Fibroblast of lung (primary cell): ENCODE measurements around the gene ZNF831. TPM values are rescaled to one million over a fixed set of nuclear protein-coding genes. Genes with fewer than 3 reads are reported as not detected.

Experiments
- DNase-seq, 2 donors: peaks; one replicate each; pipeline versions ENCODE4 v3.0.0 to v3.0.0-alpha.2; 2010; ENCODE audit warnings: low read depth in 2 of 2
- H2AFZ ChIP-seq: 2 replicates; pipeline ENCODE4 v1.5.1; 2012; ENCODE audit warnings: low read length, control low read depth, inconsistent platforms
- H3K27ac ChIP-seq: 2 replicates; pipeline ENCODE4 v1.5.1; 2011; ENCODE audit warnings: low read length, control low read depth; ENCODE audit not compliant: insufficient read depth
- H3K27me3 ChIP-seq: 2 replicates; pipeline ENCODE4 v1.5.1; 2011; ENCODE audit warnings: mild to moderate bottlenecking, low read length; ENCODE audit not compliant: control insufficient read depth, insufficient read depth
- H3K36me3 ChIP-seq: 2 replicates; pipeline ENCODE4 v1.5.1; 2011; ENCODE audit warnings: low read length; ENCODE audit not compliant: control insufficient read depth, insufficient read depth
- H3K4me1 ChIP-seq: 2 replicates; pipeline ENCODE4 v1.5.1; 2011; ENCODE audit warnings: low read length; ENCODE audit not compliant: control insufficient read depth, insufficient read depth; ENCODE audit errors: extremely low read depth
- H3K4me2 ChIP-seq: 2 replicates; pipeline ENCODE4 v1.5.1; 2011; ENCODE audit warnings: low read length, control low read depth; ENCODE audit not compliant: insufficient read depth; ENCODE audit errors: extremely low read depth
- H3K4me3 ChIP-seq, 4 experiments: fragments of 200-600 bp in 1 of 4; sonication (generic) in 1 of 4; replicated peaks in 1 of 4; 2 replicates each; pipeline ENCODE4 v1.5.1; 2011 to 2016; ENCODE audit warnings: low read length in 4 of 4, low read depth in 3 of 4, mild to moderate bottlenecking in 3 of 4, control low read depth in 2 of 4, inconsistent platforms in 1 of 4, mixed read lengths in 1 of 4; ENCODE audit not compliant: insufficient read depth in 1 of 4; ENCODE audit errors: control extremely low read depth in 1 of 4
- H3K79me2 ChIP-seq: 2 replicates; pipeline ENCODE4 v1.5.1; 2012; ENCODE audit warnings: mild to moderate bottlenecking, low read length, inconsistent platforms; ENCODE audit not compliant: control insufficient read depth, insufficient read depth
- H3K9ac ChIP-seq: 2 replicates; pipeline ENCODE4 v1.5.1; 2011; ENCODE audit warnings: mild to moderate bottlenecking, low read length, control low read depth; ENCODE audit not compliant: insufficient read depth
- H3K9me3 ChIP-seq: 2 replicates; pipeline ENCODE4 v1.5.1; 2012; ENCODE audit warnings: low read depth, low read length; ENCODE audit not compliant: control insufficient read depth, insufficient read depth
- H4K20me1 ChIP-seq: 2 replicates; pipeline ENCODE4 v1.5.1; 2011; ENCODE audit warnings: low read length; ENCODE audit not compliant: control insufficient read depth, insufficient read depth; ENCODE audit errors: extremely low read depth
- CTCF ChIP-seq, 2 donors: IDR thresholded peaks in 1 of 2; conservative IDR thresholded peaks in 1 of 2; 1 replicate in 1 of 2; 2 replicates in 1 of 2; pipeline ENCODE4 v1.5.1; 2011 to 2012; ENCODE audit warnings: low read length in 2 of 2, control low read depth in 1 of 2, inconsistent platforms in 1 of 2, low read depth in 1 of 2, mild to moderate bottlenecking in 1 of 2
- EZH2 ChIP-seq: IDR thresholded peaks from 2 replicates; pipeline ENCODE4 v1.5.1; 2012; ENCODE audit warnings: low read length, control low read depth, mild to moderate bottlenecking; ENCODE audit errors: missing control alignments
- polyA plus RNA-seq, 2 donors: library from polyadenylated mRNA; depleted of rRNA in 1 of 2; stranded (reverse) in 1 of 2; unstranded in 1 of 2; fragments of >200 nt; gene quantifications; 2 replicates each; pipeline ENCODE4 v1.2.1, GENCODE V29; 2011 to 2012; ENCODE audit warnings: missing spikeins in 1 of 2
- total RNA-seq: library from RNA; depleted of rRNA; stranded (reverse); fragments of >200 nt; gene quantifications from 2 replicates; pipeline ENCODE4 v1.2.1, GENCODE V29; 2014

ZNF831 gene
- total and polyA plus RNA-seq, 2 donors (not counting 1 experiment from before 2014, with no cell fraction given) = not detected

GRCh38 chr20:59175002-59175401, 11.4 kb downstream of the ZNF831 start:
- no peaks in the 10 kb centered on the region for H3K36me3 ChIP-seq
- H2AFZ ChIP-seq = no peak overlapping the region
- no peaks in the 10 kb centered on the region for H3K27me3 ChIP-seq
- DNase-seq = no peak
- no peak overlapping the region for H3K9ac ChIP-seq
- H3K79me2 ChIP-seq = no peaks in the 10 kb centered on the region
- no peak overlapping the region for H3K4me2 ChIP-seq
- H3K4me1 ChIP-seq = no peaks in the 10 kb centered on the region
- no peak overlapping the region for H3K4me3 ChIP-seq
- TF ChIP-seq CTCF (conservative IDR thresholded peaks at IDR 0.05 in 1 of 2, IDR thresholded peaks at IDR 0.05 in 1 of 2; ENCODE audit: low read depth in 1 of 2, low read length in 2 of 2) (no peak), EZH2 (no peak)
- no peaks in the 10 kb centered on the region for H3K9me3 ChIP-seq
- H3K27ac ChIP-seq = no peak overlapping the region
- no peaks in the 10 kb centered on the region for H4K20me1 ChIP-seq

GRCh38 chr20:59175861-59176260, 12.2 kb downstream of the ZNF831 start:
- no peak overlapping the region for H3K9ac ChIP-seq
- H3K27ac ChIP-seq = no peak overlapping the region
- no peaks in the 10 kb centered on the region for H3K9me3 ChIP-seq
- no peak overlapping the region for H3K4me3 ChIP-seq
- no peaks in the 10 kb centered on the region for H3K79me2 ChIP-seq
- H3K4me2 ChIP-seq = no peak overlapping the region
- no peaks in the 10 kb centered on the region for H4K20me1 ChIP-seq
- no peaks in the 10 kb centered on the region for H3K27me3 ChIP-seq
- H3K36me3 ChIP-seq = no peaks in the 10 kb centered on the region
- TF ChIP-seq EZH2 (no peak), CTCF (conservative IDR thresholded peaks at IDR 0.05 in 1 of 2, IDR thresholded peaks at IDR 0.05 in 1 of 2; ENCODE audit: low read depth in 1 of 2, low read length in 2 of 2) (no peak)
- no peaks in the 10 kb centered on the region for H3K4me1 ChIP-seq
- no peak for DNase-seq
- no peak overlapping the region for H2AFZ ChIP-seq

DNA sequence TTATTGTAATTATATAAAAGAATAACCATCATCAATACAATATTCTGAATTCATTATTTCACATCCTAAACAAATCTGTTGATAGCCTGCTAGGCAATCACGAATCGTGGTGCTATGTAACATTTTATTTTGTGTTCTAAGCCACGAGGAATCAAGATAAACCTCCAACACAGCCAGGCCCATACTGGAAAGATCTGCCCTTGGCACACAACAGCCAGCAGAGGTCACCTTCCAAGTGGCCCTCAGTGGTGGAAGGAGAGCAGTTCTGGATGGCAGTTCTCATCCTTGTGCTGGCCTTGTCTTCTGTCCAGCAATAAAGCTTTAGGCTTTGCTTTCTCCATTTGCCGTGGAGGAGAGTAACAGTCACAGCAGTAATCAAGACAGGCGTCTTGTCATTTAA, 13.2 kb downstream of the ZNF831 start:
- H3K4me3 ChIP-seq = no peak overlapping the region
- H3K27ac ChIP-seq = no peak overlapping the region
- H3K27me3 ChIP-seq = no peaks in the 10 kb centered on the region
- no peak overlapping the region for H2AFZ ChIP-seq
- no peaks in the 10 kb centered on the region for H4K20me1 ChIP-seq
- DNase-seq = no peak
- no peaks in the 10 kb centered on the region for H3K9me3 ChIP-seq
- H3K4me2 ChIP-seq = no peak overlapping the region
- H3K9ac ChIP-seq = no peak overlapping the region
- H3K4me1 ChIP-seq = no peaks in the 10 kb centered on the region
- no peaks in the 10 kb centered on the region for H3K36me3 ChIP-seq
- TF ChIP-seq EZH2 (no peak), CTCF (conservative IDR thresholded peaks at IDR 0.05 in 1 of 2, IDR thresholded peaks at IDR 0.05 in 1 of 2; ENCODE audit: low read depth in 1 of 2, low read length in 2 of 2) (no peak)
- H3K79me2 ChIP-seq = no peaks in the 10 kb centered on the region
